Smooth muscle cell (in vitro differentiated cells): Measurements from ENCODE around the gene HSPA12B. TPM values are rescaled to one million over a fixed set of nuclear protein-coding genes. Genes with fewer than 3 reads are reported as not detected.

ENCODE experiments used
- DNase-seq: peaks from one replicate; lab custom pipeline; 2025; ENCODE audit not compliant: unreplicated experiment; lab: John Stamatoyannopoulos, UW
- H2AFZ ChIP-seq: fragments of 200-600 bp; sonication (generic); 2 replicates; pipeline ENCODE4 v1.6.0; 2016; ENCODE audit warnings: antibody characterized with exemption, low read depth, mild to moderate bottlenecking
- H3F3A ChIP-seq: fragments of 200-600 bp; sonication (generic); 2 replicates; pipeline ENCODE4 v1.6.0; 2017; ENCODE audit warnings: antibody characterized with exemption, low read depth
- H3K27ac ChIP-seq: fragments of 200-600 bp; sonication (generic); 2 replicates; pipeline ENCODE4 v1.5.1; 2016; ENCODE audit warnings: low read depth, mild to moderate bottlenecking
- H3K27me3 ChIP-seq: fragments of 200-600 bp; sonication (generic); 2 replicates; pipeline ENCODE4 v1.6.1; 2016; ENCODE audit warnings: low read depth, mild to moderate bottlenecking
- H3K36me3 ChIP-seq: fragments of 200-600 bp; sonication (generic); 2 replicates; pipeline ENCODE4 v1.5.1; 2016; ENCODE audit warnings: low read depth
- H3K4me1 ChIP-seq: fragments of 200-600 bp; sonication (generic); 2 replicates; pipeline ENCODE4 v1.5.1; 2016; ENCODE audit warnings: low read depth
- H3K4me2 ChIP-seq: fragments of 200-600 bp; sonication (generic); 2 replicates; pipeline ENCODE4 v1.6.0; 2016; ENCODE audit warnings: mild to moderate bottlenecking
- H3K4me3 ChIP-seq: fragments of 200-600 bp; sonication (generic); 2 replicates; pipeline ENCODE4 v1.5.1; 2016; ENCODE audit warnings: mild to moderate bottlenecking
- H3K79me2 ChIP-seq: fragments of 200-600 bp; sonication (generic); 2 replicates; pipeline ENCODE4 v1.6.0; 2016; ENCODE audit warnings: low read depth, mild to moderate bottlenecking
- H3K9ac ChIP-seq: fragments of 200-600 bp; sonication (generic); 2 replicates; pipeline ENCODE4 v1.6.0; 2016; ENCODE audit warnings: low read depth
- H3K9me3 ChIP-seq: fragments of 200-600 bp; sonication (generic); replicated peaks from 2 replicates; pipeline ENCODE4 v1.5.1; 2016; ENCODE audit warnings: low read depth
- H4K20me1 ChIP-seq: fragments of 200-600 bp; sonication (generic); 2 replicates; pipeline ENCODE4 v1.6.0; 2016; ENCODE audit warnings: low read depth
- CTCF ChIP-seq: fragments of 200-600 bp; sonication (generic); IDR thresholded peaks from 2 replicates; pipeline ENCODE4 v1.5.1; 2017; ENCODE audit warnings: borderline replicate concordance, mild to moderate bottlenecking, antibody characterized with exemption; ENCODE audit not compliant: insufficient read depth, poor library complexity, severe bottlenecking
- WGBS: methylation state at CpG from one replicate; pipeline ENCODE4 v1.1.7; 2016; ENCODE audit warnings: low lambda C conversion rate; 5-methylcytosine and 5-hydroxymethylcytosine counted together
- polyA plus RNA-seq: library from polyadenylated mRNA; unstranded; fragments of >200 nt; fragmentation: Nextera tagmentation; extraction: Ambion mirVana; gene quantifications from 2 replicates; pipeline ENCODE4 v1.2.1, GENCODE V29; 2016
- total RNA-seq: library from RNA; depleted of rRNA; stranded (reverse); fragments of >200 nt; gene quantifications from 2 replicates; pipeline ENCODE4 v1.2.3, GENCODE V29; 2014

Gene HSPA12B
- total and polyA plus RNA-seq, 2 experiments from 2014 or later: 0.04 to 1.0 TPM

GRCh38 chr20:3728876-3729275 lies 3.6 kb upstream of the HSPA12B start:
- WGBS: 87% methylated on average over 3 of the region's 3 CpGs
- Histone ChIP-seq H3K27me3 (peaks cover 5% of the 10 kb centered on the region), H2AFZ (no peak overlapping the region), H3K9ac (no peak overlapping the region), H3K27ac (no peak overlapping the region), H3K4me2 (no peak overlapping the region), H3K9me3 (no peaks in the 10 kb centered on the region), H3K4me1 (peaks cover 5% of the 10 kb centered on the region), H3K4me3 (no peak overlapping the region), H3K79me2 (no peaks in the 10 kb centered on the region), H4K20me1 (no peaks in the 10 kb centered on the region), H3F3A (peaks cover 4% of the 10 kb centered on the region), H3K36me3 (no peaks in the 10 kb centered on the region)
- no peak for TF ChIP-seq CTCF
- DNase-seq: no peak

GRCh38 chr20:3729378-3729777 lies 3.1 kb upstream of the HSPA12B start:
- Histone ChIP-seq H3K79me2 (no peaks in the 10 kb centered on the region), H3K27ac (no peak overlapping the region), H2AFZ (no peak overlapping the region), H3K9me3 (no peaks in the 10 kb centered on the region), H3K9ac (no peak overlapping the region), H3K4me1 (peaks cover 5% of the 10 kb centered on the region), H3K27me3 (peaks cover 5% of the 10 kb centered on the region), H3F3A (peaks cover 4% of the 10 kb centered on the region), H3K4me2 (no peak overlapping the region), H3K4me3 (no peak overlapping the region), H3K36me3 (no peaks in the 10 kb centered on the region), H4K20me1 (no peaks in the 10 kb centered on the region)
- no peak for TF ChIP-seq CTCF
- WGBS: 95% methylated on average over 6 of the region's 6 CpGs
- DNase-seq: no peak

GRCh38 chr20:3729811-3730540 lies 2.5 kb upstream of the HSPA12B start:
- H3K4me3 ChIP-seq: no peak overlapping the region
- no peaks in the 10 kb centered on the region for H4K20me1 ChIP-seq
- H3K36me3 ChIP-seq: no peaks in the 10 kb centered on the region
- no peak overlapping the region for H3K27ac ChIP-seq
- no peak for TF ChIP-seq CTCF
- H2AFZ ChIP-seq: no peak overlapping the region
- H3K27me3 ChIP-seq: peaks cover 5% of the 10 kb centered on the region
- no peak overlapping the region for H3K4me2 ChIP-seq
- WGBS: 79% methylated on average over 8 of the region's 8 CpGs
- H3K9me3 ChIP-seq: no peaks in the 10 kb centered on the region
- H3K4me1 ChIP-seq: peaks cover 5% of the 10 kb centered on the region
- no peaks in the 10 kb centered on the region for H3K79me2 ChIP-seq
- no peak overlapping the region for H3K9ac ChIP-seq
- H3F3A ChIP-seq: peaks cover 4% of the 10 kb centered on the region
- DNase-seq: no peak
